HG03565 (cell line): ENCODE measurements around the gene SPNS2.

Experiments used
- ATAC-seq: cut with Tn5 transposase; IDR thresholded peaks from one replicate; pipeline ENCODE4 v1.9.1; 2021; ENCODE audit warnings: mild to moderate bottlenecking, moderate library complexity; ENCODE audit not compliant: unreplicated experiment

SPNS2 gene

DNA sequence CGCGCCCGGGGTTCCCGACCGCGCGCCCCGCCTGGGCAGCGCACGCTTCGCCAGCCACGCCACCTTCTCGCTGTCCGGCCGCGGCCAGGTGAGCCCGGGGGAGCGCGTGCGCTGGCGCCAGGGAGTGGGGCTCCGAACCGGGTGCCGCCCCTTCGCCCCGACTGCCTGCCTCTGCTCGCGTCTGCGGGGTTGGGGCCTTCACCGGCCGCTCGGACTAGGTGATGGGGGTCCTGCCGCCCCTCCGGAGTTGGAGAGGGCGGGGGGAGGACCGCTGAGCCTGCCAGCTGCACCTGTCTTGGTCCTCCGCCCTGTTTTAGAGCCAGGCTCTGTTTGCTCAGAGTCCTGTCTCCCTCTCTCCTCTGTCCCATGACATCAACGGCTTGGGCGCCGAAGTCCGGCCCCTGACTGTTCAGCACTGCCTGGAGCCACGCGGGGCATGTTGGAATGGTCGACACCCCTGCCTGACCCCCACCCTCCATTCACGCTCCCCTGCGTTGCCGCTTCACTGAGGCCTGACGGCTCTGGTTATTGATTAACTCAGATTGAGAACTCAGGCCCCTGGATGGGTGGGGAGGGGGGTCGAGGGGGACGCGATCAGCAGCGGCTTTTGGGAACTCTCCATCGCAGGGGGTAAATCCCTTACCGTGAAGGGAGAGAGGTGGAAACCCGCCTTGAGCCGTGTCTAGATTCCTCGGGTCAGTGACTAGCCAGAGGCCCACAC is 86.4 kb downstream of the SPNS2 start:
- ATAC-seq, result no peak

DNA sequence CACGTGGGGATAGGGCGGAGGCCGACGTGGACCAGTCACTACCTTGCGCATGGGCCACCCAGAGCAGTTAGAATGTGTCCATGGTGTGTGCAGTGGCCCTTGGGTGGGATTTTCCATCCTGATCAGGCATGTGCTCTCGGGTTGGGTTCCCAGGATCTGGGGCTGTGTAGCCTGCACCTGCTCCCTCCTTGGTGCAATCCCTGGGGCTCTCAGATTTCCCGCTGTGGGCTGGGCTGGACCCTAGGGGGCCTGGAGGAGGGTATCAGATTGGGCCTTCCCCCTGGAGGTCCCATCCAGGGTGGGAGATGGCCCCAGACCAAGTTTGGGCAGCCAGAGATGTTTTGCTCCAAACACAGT is 86.9 kb downstream of the SPNS2 start:
- no peak for ATAC-seq

DNA sequence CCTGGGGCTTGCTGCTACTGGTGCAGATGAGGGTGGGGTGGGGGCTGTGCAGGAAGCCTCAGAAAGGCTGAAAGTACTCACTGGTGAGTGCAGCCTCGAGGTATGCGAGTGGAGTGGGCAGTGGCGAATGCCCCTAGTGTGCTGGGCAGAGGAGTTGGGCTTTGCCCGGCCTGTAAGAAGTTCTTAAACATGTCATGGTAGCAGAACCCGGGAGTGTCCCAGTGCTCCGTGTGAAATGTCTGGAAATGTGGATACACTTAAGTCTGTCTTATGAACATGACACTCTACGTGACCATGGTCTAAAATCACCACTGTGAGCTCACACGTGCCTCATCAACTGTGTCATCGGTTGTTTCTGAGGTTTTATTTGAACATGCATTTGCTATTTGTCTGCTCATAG is 87.4 kb downstream of the SPNS2 start:
- no peak for ATAC-seq

DNA sequence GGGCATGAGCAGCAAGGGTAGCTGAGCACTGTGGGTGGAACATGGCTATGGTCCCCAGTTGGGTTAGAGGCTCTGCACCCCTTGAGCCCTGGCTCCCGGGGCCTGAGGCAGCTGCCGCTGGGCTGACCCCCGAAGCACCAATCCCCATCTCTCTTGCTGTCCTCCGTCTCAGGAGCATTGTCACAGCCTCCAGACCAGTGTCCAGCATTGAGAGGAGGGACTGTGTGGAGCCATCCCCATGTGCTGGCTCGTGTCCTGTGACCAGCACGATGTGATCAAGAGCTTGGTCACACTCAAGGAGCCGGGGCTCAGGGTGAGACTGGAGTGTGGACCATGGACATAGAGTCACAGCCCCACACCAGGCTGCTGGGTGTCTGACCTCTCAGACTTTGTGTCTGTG is 88.5 kb downstream of the SPNS2 start:
- no peak for ATAC-seq

GRCh38 chr17:4587803-4588202 is 89.1 kb downstream of the SPNS2 start:
- no peak for ATAC-seq

DNA sequence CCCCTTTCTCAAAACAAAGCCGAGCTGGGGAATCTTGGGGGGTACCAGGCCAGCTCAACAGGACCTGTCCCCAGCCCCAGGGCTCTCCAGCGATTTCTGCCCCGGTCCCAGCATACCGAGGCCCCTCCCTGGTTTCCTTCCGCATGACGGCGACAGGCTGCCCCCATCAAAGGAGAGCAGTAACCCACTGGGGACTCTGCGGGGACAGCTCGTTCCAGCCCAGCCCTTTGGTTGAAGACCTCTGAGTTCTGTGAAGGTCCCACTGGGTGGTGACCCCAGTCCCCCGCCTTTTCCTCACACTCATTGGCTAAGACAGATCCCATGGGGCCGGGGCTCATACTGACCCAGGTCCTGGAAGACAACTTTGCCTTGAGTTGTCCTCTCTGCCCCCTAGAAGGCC is 89.7 kb downstream of the SPNS2 start:
- ATAC-seq, result no peak
